A549 (cell line): ENCODE data around the gene TALDO1. TPM values are rescaled to one million over a fixed set of nuclear protein-coding genes. Genes with fewer than 3 reads are reported as not detected.

Source experiments
- ATAC-seq, 2 experiments: fragments of 200-7000 bp in 1 of 2; fragments of >200 bp in 1 of 2; cut with Nextera tagmentation in 1 of 2; cut with Tn5 transposase in 1 of 2; 3 replicates each; pipeline versions ENCODE4 v1.8.0 to v1.9.1; 2018 to 2020; ENCODE audit warnings: mild to moderate bottlenecking in 1 of 2, moderate library complexity in 1 of 2
- CTCF ChIA-PET: fragments of 300-600 bp; sonication (Branson Sonifier 250); formaldehyde crosslinking; extraction: SDS; loops from one replicate; lab custom pipeline; 2021; ENCODE audit warnings: antibody characterized with exemption, inconsistent platforms; lab: Yijun Ruan, JAX
- POLR2A ChIA-PET: fragments of 350-600 bp; formaldehyde crosslinking; extraction: SDS; loops from one replicate; lab custom pipeline; 2021; ENCODE audit warnings: antibody characterized with exemption, inconsistent platforms; lab: Yijun Ruan, JAX
- DNase-seq, 2 experiments: peaks; one replicate each; pipeline versions ENCODE4 v3.0.0 to v3.0.0-alpha.2; 2011 to 2016; ENCODE audit warnings: low read depth in 1 of 2, low spot score in 1 of 2
- FAIRE-seq: peaks from 2 replicates; lab custom pipeline; 2011; peaks lifted over from hg19 to GRCh38; lab: Jason Lieb, UNC
- H3K27ac ChIP-seq, 2 experiments: fragments of >200 bp; sonication (Bioruptor Twin); formaldehyde crosslinking; 3 replicates each; pipeline ENCODE4 v1.5.1; 2016 to 2017
- H3K4me1 ChIP-seq: fragments of >200 bp; sonication (Bioruptor Twin); formaldehyde crosslinking; 3 replicates; pipeline ENCODE4 v1.6.1; 2016
- H3K4me2 ChIP-seq: fragments of >200 bp; sonication (Bioruptor Twin); formaldehyde crosslinking; 3 replicates; pipeline ENCODE4 v1.6.1; 2016
- H3K4me3 ChIP-seq: fragments of >200 bp; sonication (Bioruptor Twin); formaldehyde crosslinking; 3 replicates; pipeline ENCODE4 v1.5.1; 2016
- H3K9me3 ChIP-seq: fragments of >200 bp; sonication (Bioruptor Twin); formaldehyde crosslinking; 3 replicates; pipeline ENCODE4 v1.6.1; 2016
- CBX2 ChIP-seq: fragments of 200-600 bp; sonication (generic); IDR thresholded peaks from 2 replicates; pipeline ENCODE4 v1.6.1; 2016; ENCODE audit warnings: low read depth, mild to moderate bottlenecking, borderline replicate concordance
- CHD2 ChIP-seq: fragments of 150-350 bp; IDR thresholded peaks from 2 replicates; pipeline ENCODE4 v1.6.1; 2014; ENCODE audit warnings: low read length; ENCODE audit not compliant: partially characterized antibody
- EHMT2 ChIP-seq: fragments of 200-600 bp; sonication (generic); IDR thresholded peaks from 2 replicates; pipeline ENCODE4 v1.6.1; 2016; ENCODE audit warnings: antibody characterized with exemption, low read depth, mild to moderate bottlenecking, moderate library complexity
- FOSL2 ChIP-seq, 2 experiments: fragments of 450-650 bp in 1 of 2; fragments of >200 bp in 1 of 2; sonication (Bioruptor Twin) in 1 of 2; formaldehyde crosslinking; IDR thresholded peaks; 2 replicates each; pipeline versions ENCODE4 v1.5.0 to v1.6.1; 2016 to 2020; ENCODE audit warnings: mild to moderate bottlenecking in 1 of 2, moderate library complexity in 1 of 2
- HDAC2 ChIP-seq: fragments of 200-600 bp; sonication (generic); IDR thresholded peaks from 2 replicates; pipeline ENCODE4 v1.6.1; 2016
- HOXB13 ChIP-seq: fragments of 250-450 bp; sonication (Bioruptor Pico); IDR thresholded peaks from 2 replicates; pipeline ENCODE4 v1.5.0; 2020; ENCODE audit warnings: low read depth, mild to moderate bottlenecking, moderate library complexity
- MAFK ChIP-seq: fragments of 450-650 bp; IDR thresholded peaks from 2 replicates; pipeline ENCODE4 v1.6.1; 2014; ENCODE audit not compliant: partially characterized antibody
- POLR2A ChIP-seq: IDR thresholded peaks from 2 replicates; pipeline ENCODE4 v1.6.1; 2012; ENCODE audit warnings: mild to moderate bottlenecking, low read length
- POLR2AphosphoS2 ChIP-seq: conservative IDR thresholded peaks from 2 replicates; pipeline ENCODE4 v1.6.1; 2012; ENCODE audit warnings: low read length, improper control_type of control experiment, inconsistent platforms
- RAD21 ChIP-seq, 2 experiments: fragments of >200 bp in 1 of 2; sonication (Bioruptor Twin) in 1 of 2; formaldehyde crosslinking in 1 of 2; IDR thresholded peaks in 1 of 2; conservative IDR thresholded peaks in 1 of 2; 2 replicates in 1 of 2; 3 replicates in 1 of 2; pipeline ENCODE4 v1.6.1; 2012 to 2018; ENCODE audit warnings: inconsistent platforms in 1 of 2
- REST ChIP-seq: fragments of 200-600 bp; sonication (generic); IDR thresholded peaks from 2 replicates; pipeline ENCODE4 v1.6.1; 2016; ENCODE audit warnings: antibody characterized with exemption, mild to moderate bottlenecking, moderate library complexity
- RFX5 ChIP-seq: fragments of 450-650 bp; IDR thresholded peaks from 2 replicates; pipeline ENCODE4 v1.7.1; 2014; ENCODE audit warnings: antibody characterized with exemption, mild to moderate bottlenecking, moderate library complexity
- SMC3 ChIP-seq: fragments of >200 bp; sonication (Bioruptor Twin); formaldehyde crosslinking; IDR thresholded peaks from 3 replicates; pipeline ENCODE4 v1.6.1; 2018; ENCODE audit warnings: inconsistent platforms
- TP53 ChIP-seq: fragments of 250-450 bp; sonication (Bioruptor Pico); IDR thresholded peaks from 2 replicates; pipeline ENCODE4 v1.5.0; 2021; ENCODE audit warnings: mild to moderate bottlenecking, moderate library complexity
- ZNF302 ChIP-seq: fragments of 250-450 bp; sonication (Bioruptor Pico); IDR thresholded peaks from 2 replicates; pipeline ENCODE4 v1.9.0; 2021; ENCODE audit warnings: inconsistent platforms, mild to moderate bottlenecking, moderate library complexity
- WGBS: methylation state at CpG from one replicate; pipeline ENCODE4 v1.1.6; 2017; ENCODE audit errors: missing lambda C conversion rate; 5-methylcytosine and 5-hydroxymethylcytosine counted together
- polyA plus RNA-seq, 4 experiments: library from polyadenylated mRNA; depleted of rRNA in 3 of 4; stranded (reverse); fragments of >200 nt; fragmentation: RNase III in 1 of 4; extraction: RNeasy Plus Mini Kit Qiagen cat#74134 plus additional on column Dnase treatment in 1 of 4; gene quantifications; 2 replicates in 3 of 4; 3 replicates in 1 of 4; pipeline ENCODE4 v1.2.3, GENCODE V29; 2011 to 2017
- TF ChIP-seq, protein P1 (sequence below): fragments of 250-450 bp; sonication (Bioruptor Pico); IDR thresholded peaks from 2 replicates; pipeline ENCODE4 v1.5.0; 2020; ENCODE audit warnings: low read depth, mild to moderate bottlenecking, moderate library complexity
- TF ChIP-seq, protein P2 (sequence below): IDR thresholded peaks from 2 replicates; pipeline ENCODE4 v1.6.1; 2012; ENCODE audit warnings: low read depth, borderline replicate concordance
- TF ChIP-seq, protein P3 (sequence below): IDR thresholded peaks from 2 replicates; pipeline ENCODE4 v1.6.1; 2012

Gene TALDO1
- polyA plus RNA-seq, 2 of the 4 experiments (the other 2 are of a cell fraction): 287 to 391 TPM

GRCh38 chr11:707817-708420 lies 39.3 kb upstream of the TALDO1 start:
- ATAC-seq (no peak), FAIRE-seq (no peak), DNase-seq (no peak)
- ChIA-PET POLR2A (interaction anchor here (3.5 kb wide), 1 partner anchor 12 kb away, joined by 41 read pairs; the partner anchor contains the start of genes DEAF1 and TMEM80), CTCF (interaction anchor here (1.5 to 26.0 kb wide), 3 partner anchors 12 to 154 kb away, joined by 3 to 599 read pairs (median 44); partner anchors contain the start of genes DEAF1 and TMEM80)
- Histone ChIP-seq H3K4me1 (peaks cover 73% of the 10 kb centered on the region), H3K4me3 (peak overlapping the region; percentile 97), H3K4me2 (peak overlapping the region; percentile 100), H3K9me3 (no peaks in the 10 kb centered on the region), H3K27ac (peak overlapping the region; percentile 91 to 99)
- no peak for TF ChIP-seq CBX2
- TF ChIP-seq RFX5: no peak
- TF ChIP-seq, protein P1, sequence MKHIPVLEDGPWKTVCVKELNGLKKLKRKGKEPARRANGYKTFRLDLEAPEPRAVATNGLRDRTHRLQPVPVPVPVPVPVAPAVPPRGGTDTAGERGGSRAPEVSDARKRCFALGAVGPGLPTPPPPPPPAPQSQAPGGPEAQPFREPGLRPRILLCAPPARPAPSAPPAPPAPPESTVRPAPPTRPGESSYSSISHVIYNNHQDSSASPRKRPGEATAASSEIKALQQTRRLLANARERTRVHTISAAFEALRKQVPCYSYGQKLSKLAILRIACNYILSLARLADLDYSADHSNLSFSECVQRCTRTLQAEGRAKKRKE (CRISPR knock-in tag): no peak
- TF ChIP-seq MAFK: no peak
- no peak for TF ChIP-seq ZNF302 (CRISPR knock-in tag)
- no peak for TF ChIP-seq CHD2
- no peak for TF ChIP-seq REST
- TF ChIP-seq RAD21 (conservative IDR thresholded peaks at IDR 0.05 in 1 of 2, IDR thresholded peaks at IDR 0.05 in 1 of 2): no peak
- no peak for TF ChIP-seq TP53
- no peak for TF ChIP-seq POLR2A
- TF ChIP-seq, protein P2, sequence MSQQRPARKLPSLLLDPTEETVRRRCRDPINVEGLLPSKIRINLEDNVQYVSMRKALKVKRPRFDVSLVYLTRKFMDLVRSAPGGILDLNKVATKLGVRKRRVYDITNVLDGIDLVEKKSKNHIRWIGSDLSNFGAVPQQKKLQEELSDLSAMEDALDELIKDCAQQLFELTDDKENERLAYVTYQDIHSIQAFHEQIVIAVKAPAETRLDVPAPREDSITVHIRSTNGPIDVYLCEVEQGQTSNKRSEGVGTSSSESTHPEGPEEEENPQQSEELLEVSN: 0 out of 2 replicates have a peak, but pooled peaks have one; percentile 45
- TF ChIP-seq, protein P3, sequence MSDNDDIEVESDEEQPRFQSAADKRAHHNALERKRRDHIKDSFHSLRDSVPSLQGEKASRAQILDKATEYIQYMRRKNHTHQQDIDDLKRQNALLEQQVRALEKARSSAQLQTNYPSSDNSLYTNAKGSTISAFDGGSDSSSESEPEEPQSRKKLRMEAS: peak; percentile 81; the same call in 1 of the 2 replicates
- no peak for TF ChIP-seq EHMT2
- no peak for TF ChIP-seq FOSL2 (IDR thresholded peaks at IDR 0.05)
- TF ChIP-seq FOSL2 (CRISPR knock-in tag; IDR thresholded peaks at IDR 0.05): no peak
- no peak for TF ChIP-seq POLR2AphosphoS2
- WGBS: 22% methylated on average over 6 of the region's 16 CpGs

DNA sequence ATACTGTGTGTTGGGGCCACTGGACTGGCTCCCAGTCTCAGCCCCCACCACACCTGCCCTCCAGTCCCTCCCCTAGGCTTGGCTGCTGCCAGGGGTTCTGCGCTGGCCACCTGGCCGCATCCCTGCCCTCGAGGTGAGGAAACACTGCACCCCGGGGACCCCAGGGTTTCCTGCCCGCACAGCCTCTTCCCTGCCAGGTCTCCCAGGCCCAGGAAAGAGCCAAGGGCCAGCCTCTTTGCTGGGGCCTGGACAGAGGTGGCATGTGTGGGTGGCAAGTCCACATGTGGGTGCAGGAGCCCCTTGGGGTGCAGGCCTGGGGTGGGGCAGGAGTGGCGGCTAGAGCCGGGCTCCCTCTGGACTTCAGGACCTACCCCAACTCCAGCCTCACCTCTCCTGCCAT lies 38.8 kb upstream of the TALDO1 start:
- WGBS: 86% methylated on average over 6 of the region's 7 CpGs
- Histone ChIP-seq H3K4me1 (peaks cover 74% of the 10 kb centered on the region), H3K4me2 (peak overlapping the region; percentile 100), H3K4me3 (peak overlapping the region; percentile 97; the same call in 1 of the 3 replicates), H3K27ac (peak overlapping the region; percentile 91 to 99), H3K9me3 (no peaks in the 10 kb centered on the region)
- TF ChIP-seq HOXB13 (CRISPR knock-in tag) (no peak), HDAC2 (no peak), RAD21 (conservative IDR thresholded peaks at IDR 0.05 in 1 of 2, IDR thresholded peaks at IDR 0.05 in 1 of 2) (no peak), SMC3 (no peak), FOSL2 (IDR thresholded peaks at IDR 0.05) (no peak), FOSL2 (CRISPR knock-in tag; IDR thresholded peaks at IDR 0.05) (no peak)
- ATAC-seq (no peak), FAIRE-seq (no peak), DNase-seq (no peak)
- ChIA-PET POLR2A (interaction anchor here (0.9 kb wide), 1 partner anchor 13 kb away, joined by 3 read pairs; the partner anchor contains the start of gene TMEM80), CTCF (interaction anchor here (4.9 to 26.0 kb wide), 2 partner anchors 13 to 16 kb away, joined by 44 to 599 read pairs; partner anchors contain the start of genes DEAF1 and TMEM80)
